H9 (cell line): ENCODE results near the gene UBE4A. TPM values are rescaled to one million over a fixed set of nuclear protein-coding genes. Genes with fewer than 3 reads are reported as not detected.

Source experiments
- DNase-seq: peaks from one replicate; pipeline ENCODE4 v3.0.0-alpha.2; 2017
- H2AFZ ChIP-seq: one replicate; pipeline ENCODE4 v1.6.1; 2013; ENCODE audit warnings: mild to moderate bottlenecking, low read length, control low read depth, moderate library complexity
- H2AK5ac ChIP-seq: 2 replicates; pipeline ENCODE4 v1.6.1; 2013; ENCODE audit warnings: low read length, control low read depth, mixed read lengths; ENCODE audit not compliant: insufficient read length
- H2BK120ac ChIP-seq: one replicate; pipeline ENCODE4 v1.6.1; 2013; ENCODE audit warnings: low read depth, mild to moderate bottlenecking, low read length, control low read depth, inconsistent platforms; ENCODE audit not compliant: poor library complexity, severe bottlenecking
- H2BK12ac ChIP-seq: 2 replicates; pipeline ENCODE4 v1.6.1; 2013; ENCODE audit warnings: low read length, control low read depth, mixed read lengths, low read depth; ENCODE audit not compliant: insufficient read length
- H2BK15ac ChIP-seq: 2 replicates; pipeline ENCODE4 v1.6.1; 2013; ENCODE audit warnings: low read depth, low read length, control low read depth
- H2BK20ac ChIP-seq: one replicate; pipeline ENCODE4 v1.6.1; 2013; ENCODE audit warnings: low read depth, mild to moderate bottlenecking, low read length, control low read depth, inconsistent platforms; ENCODE audit not compliant: poor library complexity, severe bottlenecking
- H2BK5ac ChIP-seq: 2 replicates; pipeline ENCODE4 v1.6.1; 2013; ENCODE audit warnings: low read length, control low read depth, mixed read lengths; ENCODE audit not compliant: insufficient read length
- H3K14ac ChIP-seq: 2 replicates; pipeline ENCODE4 v1.6.1; 2013; ENCODE audit warnings: low read length, control low read depth; ENCODE audit not compliant: insufficient read depth
- H3K18ac ChIP-seq: 2 replicates; pipeline ENCODE4 v1.6.1; 2013; ENCODE audit warnings: low read depth, mild to moderate bottlenecking, mixed read lengths, low read length, control low read depth; ENCODE audit not compliant: insufficient read length
- H3K23ac ChIP-seq: 2 replicates; pipeline ENCODE4 v1.6.1; 2013; ENCODE audit warnings: low read length, control low read depth, mixed read lengths, low read depth; ENCODE audit not compliant: insufficient read length
- H3K23me2 ChIP-seq: 2 replicates; pipeline ENCODE4 v1.6.1; 2013; ENCODE audit warnings: low read depth, mild to moderate bottlenecking, mixed read lengths, low read length, control low read depth; ENCODE audit not compliant: insufficient read length, poor library complexity, severe bottlenecking
- H3K27ac ChIP-seq: 2 replicates; pipeline ENCODE4 v1.5.1; 2013; ENCODE audit warnings: low read length, control low read depth, mixed read lengths, low read depth; ENCODE audit not compliant: insufficient read length
- H3K27me3 ChIP-seq: 2 replicates; pipeline ENCODE4 v1.6.1; 2013; ENCODE audit warnings: low read length, control low read depth, inconsistent platforms; ENCODE audit not compliant: insufficient read depth
- H3K4ac ChIP-seq: 2 replicates; pipeline ENCODE4 v1.6.1; 2013; ENCODE audit warnings: low read depth, mild to moderate bottlenecking, control low read depth, inconsistent platforms, low read length, moderate library complexity
- H3K4me1 ChIP-seq: 2 replicates; pipeline ENCODE4 v1.6.1; 2013; ENCODE audit warnings: low read length, control low read depth, inconsistent platforms; ENCODE audit not compliant: insufficient read depth
- H3K4me2 ChIP-seq: 2 replicates; pipeline ENCODE4 v1.6.1; 2013; ENCODE audit warnings: low read length, control low read depth, mixed read lengths; ENCODE audit not compliant: insufficient read length, insufficient read depth
- H3K56ac ChIP-seq: 2 replicates; pipeline ENCODE4 v1.6.1; 2013; ENCODE audit warnings: low read depth, mild to moderate bottlenecking, mixed read lengths, low read length, control low read depth; ENCODE audit not compliant: insufficient read length
- H3K79me1 ChIP-seq: 2 replicates; pipeline ENCODE4 v1.6.1; 2013; ENCODE audit warnings: low read depth, mild to moderate bottlenecking, moderate library complexity, low read length, control low read depth, inconsistent platforms; ENCODE audit not compliant: insufficient read depth, poor library complexity, severe bottlenecking
- H3K79me2 ChIP-seq: 2 replicates; pipeline ENCODE4 v1.6.1; 2013; ENCODE audit warnings: low read length, control low read depth, inconsistent platforms; ENCODE audit not compliant: insufficient read depth
- H3K9ac ChIP-seq: 2 replicates; pipeline ENCODE4 v1.6.1; 2013; ENCODE audit warnings: low read length, control low read depth, mixed read lengths; ENCODE audit not compliant: insufficient read length; ENCODE audit errors: extremely low read depth
- H3K9me3 ChIP-seq: one replicate; pipeline ENCODE4 v1.6.1; 2013; ENCODE audit warnings: low read depth, low read length, inconsistent platforms; ENCODE audit not compliant: control insufficient read depth
- H3T11ph ChIP-seq: one replicate; pipeline ENCODE4 v1.6.1; 2013; ENCODE audit warnings: mild to moderate bottlenecking, low read length, control low read depth, inconsistent platforms
- H4K20me1 ChIP-seq: one replicate; pipeline ENCODE4 v1.6.1; 2013; ENCODE audit not compliant: control insufficient read depth, insufficient read length, insufficient read depth
- H4K5ac ChIP-seq: 2 replicates; pipeline ENCODE4 v1.6.1; 2013; ENCODE audit warnings: low read depth, mild to moderate bottlenecking, mixed read lengths, low read length, control low read depth; ENCODE audit not compliant: insufficient read length
- H4K8ac ChIP-seq: replicated peaks from 2 replicates; pipeline ENCODE4 v1.6.1; 2013; ENCODE audit warnings: low read length, control low read depth, mixed read lengths, low read depth; ENCODE audit not compliant: insufficient read length
- H4K91ac ChIP-seq: 2 replicates; pipeline ENCODE4 v1.6.1; 2013; ENCODE audit warnings: low read depth, mild to moderate bottlenecking, moderate library complexity, mixed read lengths, low read length, control low read depth; ENCODE audit not compliant: insufficient read length
- H3K27ac Mint-ChIP-seq, 3 experiments: 2 replicates in 2 of 3; 3 replicates in 1 of 3; pipeline ENCODE4 v1.8.0; 2020 to 2021; ENCODE audit warnings: mixed read lengths in 3 of 3, mild to moderate bottlenecking in 1 of 3, moderate library complexity in 1 of 3
- H3K27me3 Mint-ChIP-seq: 2 replicates; pipeline ENCODE4 v1.8.0; 2021; ENCODE audit warnings: low read depth, mild to moderate bottlenecking, moderate library complexity, mixed read lengths
- H3K36me3 Mint-ChIP-seq, 3 experiments: 2 replicates in 2 of 3; 3 replicates in 1 of 3; pipeline ENCODE4 v1.8.0; 2020 to 2021; ENCODE audit warnings: low read depth in 3 of 3, mixed read lengths in 3 of 3; ENCODE audit not compliant: insufficient read depth in 1 of 3
- H3K4me1 Mint-ChIP-seq, 2 experiments: 2 replicates each; pipeline ENCODE4 v1.8.0; 2020; ENCODE audit warnings: mixed read lengths in 2 of 2
- H3K4me3 Mint-ChIP-seq, 2 experiments: 2 replicates in 1 of 2; 3 replicates in 1 of 2; pipeline ENCODE4 v1.8.0; 2020 to 2021; ENCODE audit warnings: mild to moderate bottlenecking in 2 of 2, mixed read lengths in 2 of 2, moderate library complexity in 1 of 2
- H3K9me3 Mint-ChIP-seq, 2 experiments: 2 replicates in 1 of 2; 3 replicates in 1 of 2; pipeline ENCODE4 v1.8.0; 2020; ENCODE audit warnings: mild to moderate bottlenecking in 2 of 2, mixed read lengths in 2 of 2, moderate library complexity in 1 of 2
- WGBS: extraction: QIAGEN DNeasy Blood & Tissue Kit; methylation state at CpG from one replicate; pipeline ENCODE4 v1.1.7; 2013; ENCODE audit warnings: missing lambda C conversion rate, low lambda C conversion rate, mixed read lengths; ENCODE audit not compliant: insufficient read length; ENCODE audit errors: extremely low coverage; 5-methylcytosine and 5-hydroxymethylcytosine counted together
- total RNA-seq: library from RNA; stranded (reverse); gene quantifications from 2 replicates; pipeline ENCODE4 v1.2.1, GENCODE V29; 2021
- TF ChIP-seq, protein P1 (sequence below): fragments of 200-600 bp; sonication (generic); conservative IDR thresholded peaks from 3 replicates; pipeline ENCODE4 v1.8.0; 2021; ENCODE audit warnings: antibody characterized with exemption, mild to moderate bottlenecking

The UBE4A gene
- total RNA-seq, 1 experiment from 2014 or later, result 33.7 TPM

DNA sequence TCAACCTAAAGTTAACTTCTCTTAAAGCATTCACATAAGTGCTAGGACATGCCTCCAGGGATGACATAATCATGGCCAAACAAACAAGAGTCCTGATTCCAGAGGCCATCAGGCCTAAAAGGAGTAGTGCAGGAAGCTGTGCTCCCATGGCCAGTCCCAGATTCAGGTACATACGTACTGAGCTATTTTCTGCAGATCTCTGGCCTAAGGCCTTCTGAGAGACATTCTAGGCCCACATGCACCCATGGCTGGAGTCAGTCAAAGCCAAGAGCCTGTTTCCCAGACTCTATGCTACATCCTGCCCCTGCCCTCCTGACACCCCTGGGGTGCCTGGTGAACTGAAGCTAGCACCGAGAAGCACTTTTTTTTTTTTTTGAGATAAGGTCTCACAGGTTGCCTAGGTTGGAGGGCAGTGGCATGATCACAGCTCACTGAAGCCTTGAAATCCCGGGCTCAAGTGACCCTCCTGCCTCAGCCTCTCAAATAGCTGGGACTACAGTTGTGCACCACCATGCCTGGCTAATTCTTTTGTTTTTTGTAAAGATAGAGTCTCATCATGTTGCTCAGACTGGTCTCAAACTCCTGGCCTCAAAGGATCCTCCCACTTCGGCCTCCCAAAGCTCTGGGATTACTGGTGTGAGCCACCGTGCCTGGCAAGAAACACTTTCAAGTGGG lies 17.4 kb upstream of the UBE4A start:
- Mint-ChIP-seq H3K9me3 (no peaks in the 10 kb centered on the region), H3K27ac (no peak overlapping the region), H3K4me3 (no peak overlapping the region), H3K27me3 (peaks cover 51% of the 10 kb centered on the region), H3K36me3 (no peaks in the 10 kb centered on the region), H3K4me1 (peaks cover 2 to 3% of the 10 kb centered on the region in 2 experiments; a peak in 1 of 4 replicates)
- no peak overlapping the region for H2AFZ ChIP-seq
- H2BK12ac ChIP-seq, result no peak overlapping the region
- H2AK5ac ChIP-seq, result no peak overlapping the region
- H4K91ac ChIP-seq, result no peak overlapping the region
- no CpG with 5 or more reads among the region's 5 CpGs for WGBS
- H3K9me3 ChIP-seq, result no peaks in the 10 kb centered on the region
- no peak overlapping the region for H3K27ac ChIP-seq
- H3K27me3 ChIP-seq, result no peaks in the 10 kb centered on the region
- H3K9ac ChIP-seq, result no peak overlapping the region
- no peaks in the 10 kb centered on the region for H3K4me1 ChIP-seq
- H3K4me2 ChIP-seq, result no peak overlapping the region
- TF ChIP-seq, protein P1, sequence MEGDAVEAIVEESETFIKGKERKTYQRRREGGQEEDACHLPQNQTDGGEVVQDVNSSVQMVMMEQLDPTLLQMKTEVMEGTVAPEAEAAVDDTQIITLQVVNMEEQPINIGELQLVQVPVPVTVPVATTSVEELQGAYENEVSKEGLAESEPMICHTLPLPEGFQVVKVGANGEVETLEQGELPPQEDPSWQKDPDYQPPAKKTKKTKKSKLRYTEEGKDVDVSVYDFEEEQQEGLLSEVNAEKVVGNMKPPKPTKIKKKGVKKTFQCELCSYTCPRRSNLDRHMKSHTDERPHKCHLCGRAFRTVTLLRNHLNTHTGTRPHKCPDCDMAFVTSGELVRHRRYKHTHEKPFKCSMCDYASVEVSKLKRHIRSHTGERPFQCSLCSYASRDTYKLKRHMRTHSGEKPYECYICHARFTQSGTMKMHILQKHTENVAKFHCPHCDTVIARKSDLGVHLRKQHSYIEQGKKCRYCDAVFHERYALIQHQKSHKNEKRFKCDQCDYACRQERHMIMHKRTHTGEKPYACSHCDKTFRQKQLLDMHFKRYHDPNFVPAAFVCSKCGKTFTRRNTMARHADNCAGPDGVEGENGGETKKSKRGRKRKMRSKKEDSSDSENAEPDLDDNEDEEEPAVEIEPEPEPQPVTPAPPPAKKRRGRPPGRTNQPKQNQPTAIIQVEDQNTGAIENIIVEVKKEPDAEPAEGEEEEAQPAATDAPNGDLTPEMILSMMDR, result no peak
- H3K23me2 ChIP-seq, result no peaks in the 10 kb centered on the region
- no peaks in the 10 kb centered on the region for H4K20me1 ChIP-seq
- no peak overlapping the region for H2BK15ac ChIP-seq
- H3K14ac ChIP-seq, result no peak overlapping the region
- H2BK120ac ChIP-seq, result no peak overlapping the region
- no peak overlapping the region for H3K23ac ChIP-seq
- H4K5ac ChIP-seq, result no peak overlapping the region
- no peak overlapping the region for H3K18ac ChIP-seq
- no peak overlapping the region for H3K4ac ChIP-seq
- no peaks in the 10 kb centered on the region for H3K79me2 ChIP-seq
- H2BK20ac ChIP-seq, result no peak overlapping the region
- no peak overlapping the region for H3K56ac ChIP-seq
- DNase-seq, result no peak
- no peak overlapping the region for H4K8ac ChIP-seq
- H3T11ph ChIP-seq, result no peak overlapping the region
- H3K79me1 ChIP-seq, result no peaks in the 10 kb centered on the region
- H2BK5ac ChIP-seq, result no peak overlapping the region
